Vagina (tissue), 2 donors: Measurements from ENCODE around the gene GSTT2B. TPM values are rescaled to one million over a fixed set of nuclear protein-coding genes. Genes with fewer than 3 reads are reported as not detected.
"Not testable (repeated sequence)": the region's sequence is repeated elsewhere in the genome, so short reads cannot be mapped to it uniquely, and the experiment has no call there.

Source experiments
- DNase-seq, 2 donors: peaks; one replicate each; pipeline ENCODE4 v3.0.0-alpha.2; 2017; ENCODE audit errors: extremely low spot score in 2 of 2
- H3K27ac ChIP-seq: fragments of 200-600 bp; sonication (generic); one replicate; pipeline ENCODE4 v1.5.1; 2019
- H3K27me3 ChIP-seq: fragments of 200-600 bp; sonication (generic); one replicate; pipeline ENCODE4 v1.5.1; 2019
- H3K36me3 ChIP-seq, 2 donors: fragments of 200-600 bp; sonication (generic); one replicate each; pipeline ENCODE4 v1.5.1; 2017 to 2019
- H3K4me1 ChIP-seq: fragments of 200-600 bp; sonication (generic); one replicate; pipeline ENCODE4 v1.5.1; 2019
- H3K4me3 ChIP-seq, 2 donors: fragments of 200-600 bp; sonication (generic); 1 replicate in 1 of 2; 2 replicates in 1 of 2; pipeline ENCODE4 v1.5.1; 2016 to 2019
- H3K9me3 ChIP-seq: fragments of 200-600 bp; sonication (generic); one replicate; pipeline ENCODE4 v1.5.1; 2019
- CTCF ChIP-seq, 3 experiments: fragments of 450-650 bp in 2 of 3; fragments of 200-600 bp in 1 of 3; sonication (generic) in 1 of 3; IDR thresholded peaks; one replicate each; pipeline ENCODE4 v1.5.1; 2017 to 2019; ENCODE audit warnings: antibody characterized with exemption in 3 of 3, mild to moderate bottlenecking in 2 of 3, moderate library complexity in 2 of 3
- POLR2A ChIP-seq, 2 donors: fragments of 450-650 bp; IDR thresholded peaks; one replicate each; pipeline ENCODE4 v1.6.1; 2017; ENCODE audit warnings: antibody characterized with exemption in 2 of 2, mild to moderate bottlenecking in 2 of 2, moderate library complexity in 2 of 2
- POLR2AphosphoS5 ChIP-seq, 2 donors: sonication (generic); formaldehyde crosslinking; IDR thresholded peaks; one replicate each; pipeline ENCODE4 v1.9.0; 2017; ENCODE audit warnings: antibody characterized with exemption in 2 of 2, mild to moderate bottlenecking in 2 of 2, low read depth in 1 of 2; ENCODE audit not compliant: insufficient read depth in 1 of 2
- intact Hi-C: fragments of 100-400 bp; cut with DNase I; formaldehyde crosslinking; loops from one replicate; pipeline ENCODE4 v1.15.1; 2023
- total RNA-seq: library from RNA; depleted of rRNA; stranded (reverse); fragments of >200 nt; gene quantifications from one replicate; pipeline ENCODE4 v1.2.3, GENCODE V29; 2016

Gene GSTT2B
- total RNA-seq, 1 donor from 2014 or later = not detected

- intact Hi-C loops = no loop called here
- Histone ChIP-seq H3K9me3 (no peaks in the 10 kb centered on the region), H3K27me3 (no peaks in the 10 kb centered on the region), H3K4me3 (no peak overlapping the region), H3K4me1 (no peaks in the 10 kb centered on the region), H3K36me3 (no peaks in the 10 kb centered on the region), H3K27ac (no peak overlapping the region)
- TF ChIP-seq POLR2AphosphoS5 (IDR thresholded peaks at IDR 0.05; ENCODE audit: insufficient read depth in 1 of 2, low read depth in 1 of 2) (no peak), CTCF (IDR thresholded peaks at IDR 0.05) (no peak), POLR2A (IDR thresholded peaks at IDR 0.05) (no peak)
- no peak for DNase-seq
These were observed 42.9 kb upstream of the GSTT2B start for GRCh38 chr22:24003887-24004286.

GRCh38 chr22:24002851-24003250, 41.9 kb upstream of the GSTT2B start:
- no peaks in the 10 kb centered on the region for H3K27me3 ChIP-seq
- H3K4me3 ChIP-seq = no peak overlapping the region
- H3K27ac ChIP-seq = no peak overlapping the region
- no peaks in the 10 kb centered on the region for H3K36me3 ChIP-seq
- H3K4me1 ChIP-seq = no peaks in the 10 kb centered on the region
- intact Hi-C loops = no loop called here
- no peak for DNase-seq
- TF ChIP-seq POLR2AphosphoS5 (IDR thresholded peaks at IDR 0.05; ENCODE audit: insufficient read depth in 1 of 2, low read depth in 1 of 2) (no peak), CTCF (IDR thresholded peaks at IDR 0.05) (no peak), POLR2A (IDR thresholded peaks at IDR 0.05) (no peak)
- H3K9me3 ChIP-seq = no peaks in the 10 kb centered on the region

- no peak for TF ChIP-seq POLR2AphosphoS5 (IDR thresholded peaks at IDR 0.05; ENCODE audit: insufficient read depth in 1 of 2, low read depth in 1 of 2)
- TF ChIP-seq CTCF (IDR thresholded peaks at IDR 0.05) = no peak
- TF ChIP-seq POLR2A (IDR thresholded peaks at IDR 0.05) = no peak
These were observed 41.3 kb upstream of the GSTT2B start for GRCh38 chr22:24002272-24002671.

GRCh38 chr22:24001314-24001713, 40.3 kb upstream of the GSTT2B start:
- Histone ChIP-seq H3K27me3 (no peaks in the 10 kb centered on the region), H3K4me1 (no peaks in the 10 kb centered on the region), H3K36me3 (no peaks in the 10 kb centered on the region), H3K4me3 (no peak overlapping the region), H3K9me3 (no peaks in the 10 kb centered on the region), H3K27ac (no peak overlapping the region)
- no peak for DNase-seq
- intact Hi-C loops = no loop called here
- TF ChIP-seq CTCF (IDR thresholded peaks at IDR 0.05) (no peak), POLR2A (IDR thresholded peaks at IDR 0.05) (no peak), POLR2AphosphoS5 (IDR thresholded peaks at IDR 0.05; ENCODE audit: insufficient read depth in 1 of 2, low read depth in 1 of 2) (no peak)

More at GRCh38 chr22:24002272-24002671, 41.3 kb upstream of the GSTT2B start:
- H3K27me3 ChIP-seq = no peaks in the 10 kb centered on the region
- H3K27ac ChIP-seq = no peak overlapping the region
- no peaks in the 10 kb centered on the region for H3K36me3 ChIP-seq
- no peak overlapping the region for H3K4me3 ChIP-seq
- intact Hi-C loops = no loop called here
- H3K4me1 ChIP-seq = no peaks in the 10 kb centered on the region
- DNase-seq = no peak
- H3K9me3 ChIP-seq = no peaks in the 10 kb centered on the region

GRCh38 chr22:23999779-24000178, 38.8 kb upstream of the GSTT2B start:
- H3K27me3 ChIP-seq, intact Hi-C loops, DNase-seq, H3K27ac ChIP-seq, H3K36me3 ChIP-seq, H3K4me1 ChIP-seq, H3K9me3 ChIP-seq, H3K4me3 ChIP-seq: not testable (repeated sequence)

GRCh38 chr22:23997092-23997491, 36.1 kb upstream of the GSTT2B start:
- Histone ChIP-seq H3K4me3 (no peak overlapping the region), H3K9me3 (no peaks in the 10 kb centered on the region), H3K27me3 (no peaks in the 10 kb centered on the region), H3K27ac (no peak overlapping the region), H3K4me1 (no peaks in the 10 kb centered on the region), H3K36me3 (no peaks in the 10 kb centered on the region)
- intact Hi-C loops = no loop called here
- TF ChIP-seq POLR2AphosphoS5 (IDR thresholded peaks at IDR 0.05; ENCODE audit: insufficient read depth in 1 of 2, low read depth in 1 of 2) (no peak), POLR2A (IDR thresholded peaks at IDR 0.05) (no peak), CTCF (IDR thresholded peaks at IDR 0.05) (no peak)
- DNase-seq = no peak

GRCh38 chr22:23993581-23994177, 32.7 kb upstream of the GSTT2B start:
- H3K4me3 ChIP-seq, H3K36me3 ChIP-seq, H3K27me3 ChIP-seq, DNase-seq, intact Hi-C loops, H3K4me1 ChIP-seq, H3K27ac ChIP-seq, H3K9me3 ChIP-seq: not testable (repeated sequence)

GRCh38 chr22:23993080-23993479, 32.1 kb upstream of the GSTT2B start:
- H3K4me3 ChIP-seq, H3K9me3 ChIP-seq, H3K27me3 ChIP-seq, H3K4me1 ChIP-seq, H3K27ac ChIP-seq, intact Hi-C loops, H3K36me3 ChIP-seq, DNase-seq: not testable (repeated sequence)
